Stimulated activated CD8-positive, alpha-beta memory T cell treated with anti-CD3 and anti-CD28 coated beads, Interleukin-15, amount 100 ng/mL, for 24 hours (primary cell): ENCODE results near the gene CATSPER2.
"Not testable (repeated sequence)": the region's sequence is repeated elsewhere in the genome, so short reads cannot be mapped to it uniquely, and the experiment has no call there.

ENCODE experiments used
- DNase-seq: peaks from one replicate; pipeline ENCODE4 v3.0.0-alpha.2; 2020; ENCODE audit warnings: low read depth

The CATSPER2 gene

DNA sequence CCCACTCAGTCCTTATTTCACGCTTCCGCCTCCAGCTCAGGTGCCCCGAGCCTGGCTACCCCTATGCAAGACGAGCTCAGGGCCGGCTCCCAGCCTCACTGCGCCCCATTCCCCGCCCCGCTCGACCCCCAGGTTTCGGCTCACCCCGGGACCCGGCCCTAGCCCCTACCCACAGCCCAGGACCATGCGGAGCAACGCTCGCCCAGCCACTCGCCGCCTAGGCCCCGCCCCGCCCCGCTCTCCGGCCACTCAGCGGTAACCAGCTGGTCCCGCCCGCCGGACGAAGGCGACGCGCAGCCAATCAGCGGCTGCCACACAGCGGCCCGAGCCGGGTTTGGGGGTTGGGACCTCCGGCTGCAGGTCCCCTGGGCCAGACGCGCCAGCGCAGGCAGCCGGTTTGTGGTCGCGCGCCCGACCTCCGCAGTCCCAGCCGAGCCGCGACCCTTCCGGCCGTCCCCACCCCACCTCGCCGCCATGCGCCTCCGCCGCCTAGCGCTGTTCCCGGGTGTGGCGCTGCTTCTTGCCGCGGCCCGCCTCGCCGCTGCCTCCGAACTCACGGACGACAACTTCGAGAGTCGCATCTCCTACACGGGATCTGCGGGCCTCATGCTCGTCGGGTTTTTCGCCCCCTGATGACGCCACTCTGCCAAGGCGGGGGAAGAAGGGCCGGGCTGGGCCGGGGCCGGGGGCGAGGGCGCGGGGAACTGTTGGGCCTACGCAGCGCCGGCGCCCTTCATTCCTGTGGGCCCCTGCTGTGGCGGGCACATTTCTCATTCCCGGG, at the start of gene CATSPER2:
TSS of gene CATSPER2 (minus strand) at position 196 of the 781 bp plus-strand sequence. CDS start 783 bp downstream, outside the sequence.
- no peak for DNase-seq

GRCh38 chr15:43693148-43694022, 44.7 kb upstream of the CATSPER2 start, which contains the start of gene CKMT1A:
Gene CKMT1A, plus strand, starts transcription at chr15:43693859. Its CDS starts 192 bp downstream, at chr15:43694051.
- not testable (repeated sequence) for DNase-seq

DNA sequence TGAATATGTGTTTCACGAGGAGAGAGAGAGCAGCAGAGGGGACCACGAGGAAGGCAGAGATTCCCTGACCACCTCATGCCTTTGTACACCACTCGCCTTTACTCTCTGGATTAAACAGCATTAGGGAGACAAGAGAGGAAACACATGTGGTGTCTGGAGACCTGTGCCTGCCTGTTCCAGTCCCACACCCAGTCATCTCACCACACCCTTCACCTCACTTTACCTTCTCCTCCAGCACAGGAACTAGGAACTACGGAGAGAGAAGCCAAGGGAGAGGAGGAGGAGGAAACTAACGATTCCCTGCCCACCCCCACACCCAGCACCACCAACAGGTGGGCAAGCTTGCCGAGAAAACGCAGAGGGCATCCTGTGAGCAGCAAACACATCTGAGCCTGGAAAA, 44.0 kb upstream of the CATSPER2 start:
- not testable (repeated sequence) for DNase-seq

DNA sequence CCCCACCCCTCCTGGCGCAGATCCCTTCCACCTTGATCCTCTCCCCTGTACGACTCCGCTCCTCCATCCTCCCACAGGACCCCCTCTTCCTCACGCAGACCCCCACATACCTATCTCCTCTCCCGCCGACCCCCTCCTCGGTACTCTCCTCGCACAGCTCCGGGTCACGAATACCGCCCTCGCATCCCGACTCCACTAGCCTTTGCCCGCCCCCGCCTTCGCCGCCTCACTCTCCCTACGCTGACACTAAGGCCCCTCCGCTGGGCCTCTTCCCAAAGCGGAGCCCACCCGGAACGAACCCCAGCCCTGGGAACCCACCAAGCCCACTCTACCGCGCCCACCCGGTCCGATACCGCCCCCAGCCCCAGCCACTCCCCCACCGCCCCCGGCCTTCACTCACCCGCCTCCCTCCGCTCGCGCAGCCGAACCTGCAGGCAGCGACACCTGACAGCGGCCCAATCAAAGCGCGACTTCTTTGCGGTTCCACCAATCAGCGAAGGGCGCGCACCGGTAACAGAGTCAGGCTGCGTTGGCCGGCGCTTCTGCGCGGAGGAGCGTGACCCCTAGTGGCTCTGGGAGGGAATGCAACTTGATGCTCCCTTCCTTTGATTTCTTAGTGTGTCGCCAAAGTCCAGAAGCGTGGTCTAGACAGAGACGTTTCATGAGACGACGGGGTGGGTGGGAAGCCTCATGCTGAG, 41.1 kb upstream of the CATSPER2 start:
- not testable (repeated sequence) for DNase-seq

- DNase-seq = not testable (repeated sequence)
These were observed 25.5 kb upstream of the CATSPER2 start for GRCh38 chr15:43674175-43674574.

GRCh38 chr15:43666177-43666576, 17.5 kb upstream of the CATSPER2 start:
- not testable (repeated sequence) for DNase-seq

- not testable (repeated sequence) for DNase-seq
These were observed 14.7 kb upstream of the CATSPER2 start for GRCh38 chr15:43663333-43663732.

- not testable (repeated sequence) for DNase-seq
These were observed 13.6 kb upstream of the CATSPER2 start for GRCh38 chr15:43662293-43662692.

DNA sequence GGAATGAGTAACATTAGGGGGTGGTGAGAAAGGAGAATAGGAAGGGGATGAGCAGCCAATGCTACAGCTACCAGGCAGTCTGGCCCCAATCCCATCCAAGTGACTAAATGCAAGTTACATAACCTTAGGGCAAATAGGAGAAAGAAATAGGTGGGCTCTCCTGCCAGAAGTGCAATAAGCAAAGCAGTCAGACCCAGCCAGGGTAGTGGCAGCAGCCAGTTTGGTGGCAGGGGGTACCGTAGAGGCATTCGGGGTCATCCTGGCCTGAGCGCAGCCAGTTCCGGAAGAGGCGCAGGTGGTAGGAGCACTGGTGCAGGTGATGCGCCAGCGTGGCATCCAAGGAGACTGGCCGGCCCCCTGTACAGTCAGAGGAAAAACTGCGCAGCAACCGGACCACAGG, 11.1 kb upstream of the CATSPER2 start:
- not testable (repeated sequence) for DNase-seq

DNA sequence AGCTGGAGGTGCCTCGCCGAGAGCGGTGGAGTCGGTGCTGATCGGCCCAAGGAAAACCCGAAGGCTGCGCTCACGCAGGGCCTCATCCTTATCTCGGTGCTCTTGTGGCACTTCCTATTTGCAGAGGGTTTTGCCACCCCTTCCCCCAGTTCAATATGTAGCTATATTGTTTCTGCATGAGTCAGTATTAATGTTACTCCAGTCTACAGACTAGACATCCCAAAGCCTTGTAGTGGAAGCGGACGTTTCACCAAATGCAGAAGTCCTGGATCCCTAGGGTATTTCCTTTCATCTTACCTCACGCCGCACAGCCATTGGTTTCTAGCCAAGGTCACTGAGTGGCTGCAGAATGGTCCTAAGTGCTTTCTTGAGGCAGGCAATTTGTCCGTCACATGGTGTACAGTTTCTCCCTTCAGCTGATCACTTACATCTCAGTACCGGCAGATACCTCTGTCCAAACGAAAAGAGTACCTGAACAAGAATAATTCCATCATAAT, 834 bp upstream of the CATSPER2 start:
- not testable (repeated sequence) for DNase-seq

GRCh38 chr15:43638464-43639204, 10.0 kb downstream of the CATSPER2 start:
- not testable (repeated sequence) for DNase-seq

GRCh38 chr15:43626937-43627336, 21.7 kb downstream of the CATSPER2 start:
- not testable (repeated sequence) for DNase-seq

DNA sequence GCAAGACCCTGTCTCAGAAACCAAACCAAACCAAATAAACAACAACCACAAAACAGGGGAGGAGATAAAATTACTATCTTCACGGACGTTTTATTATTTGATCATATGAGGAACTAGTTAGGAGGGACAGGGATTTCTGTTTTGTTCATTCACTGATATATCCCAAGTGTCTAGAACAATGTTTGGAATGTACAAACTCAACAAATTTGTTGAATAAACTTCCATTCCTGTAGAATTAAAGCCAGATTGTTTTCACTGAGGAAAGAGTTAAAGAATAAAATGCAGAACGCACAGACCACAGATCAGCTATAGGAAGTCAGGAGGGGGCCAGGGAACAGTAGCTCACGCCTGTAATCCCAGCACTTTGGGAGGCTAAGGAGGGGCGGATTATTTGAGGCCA, 23.5 kb downstream of the CATSPER2 start:
- DNase-seq = no peak

GRCh38 chr15:43622068-43622799, 26.4 kb downstream of the CATSPER2 start:
- DNase-seq = not testable (repeated sequence)

- DNase-seq = not testable (repeated sequence)
These were observed 29.9 kb downstream of the CATSPER2 start, which contains the start of gene STRC for GRCh38 chr15:43618700-43619099. Gene STRC, minus strand, starts transcription at chr15:43618800. Its CDS starts 78 bp downstream, at chr15:43618722.

GRCh38 chr15:43617750-43618149, 30.9 kb downstream of the CATSPER2 start:
- not testable (repeated sequence) for DNase-seq

GRCh38 chr15:43602233-43602632, 46.4 kb downstream of the CATSPER2 start:
- DNase-seq = not testable (repeated sequence)

DNA sequence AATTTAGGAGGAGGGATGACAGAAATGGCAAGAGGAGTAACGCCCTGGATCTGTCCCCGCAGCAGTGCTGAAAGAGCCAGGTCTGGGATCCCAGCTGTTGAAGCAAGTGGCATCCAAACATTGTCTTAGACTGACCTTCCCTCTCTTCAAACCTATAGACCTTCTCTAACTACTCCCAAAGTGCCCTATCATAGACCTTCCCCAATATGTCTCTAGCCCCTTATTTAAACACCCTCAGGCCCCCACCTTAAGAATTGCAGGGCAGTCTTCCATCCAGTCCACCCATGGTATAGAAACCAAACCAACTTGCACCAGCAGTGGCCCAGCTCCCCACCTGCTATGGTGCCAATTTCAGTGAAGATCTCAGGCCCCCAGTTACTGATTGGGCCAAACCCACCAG, 48.4 kb downstream of the CATSPER2 start:
- DNase-seq = not testable (repeated sequence)

GRCh38 chr15:43599131-43599530, 49.5 kb downstream of the CATSPER2 start:
- not testable (repeated sequence) for DNase-seq
